Mucosa of descending colon (tissue), 3 donors: ENCODE data around the gene ZNF845. TPM values are rescaled to one million over a fixed set of nuclear protein-coding genes. Genes with fewer than 3 reads are reported as not detected.

ENCODE experiments used
- total RNA-seq, 3 donors: library from RNA; stranded (reverse); fragmentation: NEBNext Ultra II Directional in 2 of 3; extraction: Animal tissue kit (Norgen Biotek cat#: 25700) in 2 of 3; gene quantifications; one replicate each; pipeline versions ENCODE4 v1.2.1 to v1.2.4, GENCODE V29; 2021 to 2023
- donor health status: DM: no; HTN: no; CAD: no; lungs with moderate emphysema.
- donor health status: DM: no; HTN: no; CAD: no.
- donor health status: DM: no; HTN: yes; CAD: no.

ZNF845 gene
- total RNA-seq, 3 donors from 2014 or later = 6.1 to 7.9 (median 7.6) TPM

Other genes with a start within 250 kb of the ZNF845 start
- 10 to 100 TPM; 19.9 to 28.6 (median 28.0) TPM for gene ZNF160, start 230.3 kb upstream of the ZNF845 start, total RNA-seq
- 10 to 100 TPM in 1 of 3 donors, 1 to 10 TPM in 2; 5.3 to 14.0 (median 6.6) TPM for gene ZNF415, start 200.8 kb upstream of the ZNF845 start, total RNA-seq
- gene ZNF347, start 174.7 kb upstream of the ZNF845 start, total RNA-seq = 10 to 100 TPM in 1 of 3 donors, 1 to 10 TPM in 2; 6.9 to 12.9 (median 8.8) TPM
- 1 to 10 TPM; 3.2 to 4.7 (median 3.2) TPM for gene ZNF665, start 140.4 kb upstream of the ZNF845 start, total RNA-seq
- 10 to 100 TPM in 1 of 3 donors, 1 to 10 TPM in 2; 4.6 to 18.3 (median 6.7) TPM for gene ZNF677, start 78.9 kb upstream of the ZNF845 start, total RNA-seq
- gene VN1R2, start 75.5 kb upstream of the ZNF845 start, total RNA-seq = not detected
- gene VN1R4, start 66.0 kb upstream of the ZNF845 start, total RNA-seq = not detected
- gene ZNF525, start 32.0 kb downstream of the ZNF845 start, total RNA-seq = 10 to 100 TPM; 11.9 to 18.3 (median 16.5) TPM
- 10 to 100 TPM; 10.1 to 16.8 (median 11.6) TPM for gene ZNF765, start 61.4 kb downstream of the ZNF845 start, total RNA-seq
- 10 to 100 TPM in 1 of 3 donors, 1 to 10 TPM in 2; 6.8 to 11.1 (median 8.8) TPM for gene ZNF761, start 98.2 kb downstream of the ZNF845 start, total RNA-seq
- 1 to 10 TPM; 3.7 to 4.5 (median 4.1) TPM for gene ZNF813, start 134.0 kb downstream of the ZNF845 start, total RNA-seq
- 10 to 100 TPM in 1 of 3 donors, 1 to 10 TPM in 2; 4.6 to 18.8 (median 6.1) TPM for gene ZNF331, start 204.4 kb downstream of the ZNF845 start, total RNA-seq